ENCODE results near the gene POU2AF3.

DNA sequence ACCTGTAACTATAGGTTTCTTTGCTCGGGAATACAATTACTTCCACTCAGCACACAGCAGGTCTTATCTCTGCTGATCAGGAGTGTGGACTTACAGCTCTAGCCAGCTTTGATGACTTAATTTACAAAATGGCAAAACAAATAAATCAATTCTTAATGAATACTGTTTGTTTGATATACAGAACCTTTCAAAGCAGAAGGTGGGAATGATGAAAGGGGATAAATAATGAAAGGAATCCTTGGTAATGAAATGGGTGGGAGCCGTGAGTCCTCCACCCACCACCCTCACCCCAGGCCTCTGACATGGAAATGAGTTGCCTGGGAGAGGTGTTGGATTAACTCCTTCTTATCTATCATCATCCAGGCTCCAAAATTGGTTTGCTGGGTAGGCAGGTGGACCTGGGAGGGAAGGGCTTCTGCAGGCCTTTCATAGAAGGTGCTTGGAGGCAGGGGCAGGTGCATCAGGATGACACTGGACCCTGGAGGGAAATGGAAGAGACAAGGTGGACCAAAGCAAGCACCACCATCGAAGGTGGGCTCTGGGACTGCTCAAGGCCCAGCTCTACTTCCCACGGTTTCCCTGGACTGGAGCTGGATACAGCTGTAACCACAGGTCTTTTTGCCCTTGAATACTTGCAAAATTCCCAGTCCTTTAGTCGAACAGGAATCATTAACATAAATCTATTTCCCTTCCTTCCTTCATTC is 57.8 kb downstream of the POU2AF3 start:
- TF ChIP-seq, protein P1, sequence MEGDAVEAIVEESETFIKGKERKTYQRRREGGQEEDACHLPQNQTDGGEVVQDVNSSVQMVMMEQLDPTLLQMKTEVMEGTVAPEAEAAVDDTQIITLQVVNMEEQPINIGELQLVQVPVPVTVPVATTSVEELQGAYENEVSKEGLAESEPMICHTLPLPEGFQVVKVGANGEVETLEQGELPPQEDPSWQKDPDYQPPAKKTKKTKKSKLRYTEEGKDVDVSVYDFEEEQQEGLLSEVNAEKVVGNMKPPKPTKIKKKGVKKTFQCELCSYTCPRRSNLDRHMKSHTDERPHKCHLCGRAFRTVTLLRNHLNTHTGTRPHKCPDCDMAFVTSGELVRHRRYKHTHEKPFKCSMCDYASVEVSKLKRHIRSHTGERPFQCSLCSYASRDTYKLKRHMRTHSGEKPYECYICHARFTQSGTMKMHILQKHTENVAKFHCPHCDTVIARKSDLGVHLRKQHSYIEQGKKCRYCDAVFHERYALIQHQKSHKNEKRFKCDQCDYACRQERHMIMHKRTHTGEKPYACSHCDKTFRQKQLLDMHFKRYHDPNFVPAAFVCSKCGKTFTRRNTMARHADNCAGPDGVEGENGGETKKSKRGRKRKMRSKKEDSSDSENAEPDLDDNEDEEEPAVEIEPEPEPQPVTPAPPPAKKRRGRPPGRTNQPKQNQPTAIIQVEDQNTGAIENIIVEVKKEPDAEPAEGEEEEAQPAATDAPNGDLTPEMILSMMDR (IDR thresholded peaks at IDR 0.05), result no peak
- TF ChIP-seq ZFX (IDR thresholded peaks at IDR 0.05; ENCODE audit: borderline replicate concordance), result no peak

Data from 22Rv1 (cell line).